Activated B cell treated with CpG ODN at 0.5 μM for 24 hours (primary cell): ENCODE data around the gene NCAM1. TPM values are rescaled to one million over a fixed set of nuclear protein-coding genes. Genes with fewer than 3 reads are reported as not detected.

Experiments used
- ATAC-seq: fragments of 200-7000 bp; cut with Tn5 transposase; one replicate; pipeline ENCODE4 v1.10.0; 2021; ENCODE audit warnings: low read depth, mild to moderate bottlenecking, moderate library complexity
- CTCF ChIA-PET: fragments of 350-600 bp; sonication (Branson Sonifier 250); formaldehyde crosslinking; loops from one replicate; lab custom pipeline; 2021; ENCODE audit warnings: antibody characterized with exemption; lab: Charles Lee
- POLR2A ChIA-PET: fragments of 350-600 bp; sonication (Branson Sonifier 250); formaldehyde crosslinking; loops from one replicate; lab custom pipeline; 2021; ENCODE audit warnings: antibody characterized with exemption; lab: Charles Lee
- DNase-seq: peaks from one replicate; pipeline ENCODE4 v3.0.0; 2022
- H3K27ac Mint-ChIP-seq: one replicate; pipeline ENCODE4 v1.8.0; 2020; ENCODE audit warnings: mixed read lengths
- H3K27me3 Mint-ChIP-seq: one replicate; pipeline ENCODE4 v1.8.0; 2021; ENCODE audit warnings: mixed read lengths
- H3K36me3 Mint-ChIP-seq: one replicate; pipeline ENCODE4 v1.8.0; 2021; ENCODE audit warnings: low read depth, mixed read lengths
- H3K4me1 Mint-ChIP-seq: one replicate; pipeline ENCODE4 v1.8.0; 2021; ENCODE audit warnings: mixed read lengths
- H3K4me3 Mint-ChIP-seq: one replicate; pipeline ENCODE4 v1.8.0; 2020; ENCODE audit warnings: mild to moderate bottlenecking, mixed read lengths
- H3K9me3 Mint-ChIP-seq: one replicate; pipeline ENCODE4 v1.8.0; 2020; ENCODE audit warnings: mixed read lengths
- CTCF ChIP-seq: fragments of 200-600 bp; IDR thresholded peaks from one replicate; pipeline ENCODE4 v1.8.0; 2022; ENCODE audit warnings: antibody characterized with exemption, mild to moderate bottlenecking
- intact Hi-C: fragments of 100-400 bp; cut with micrococcal nuclease; formaldehyde crosslinking; loops from one replicate; pipeline ENCODE4 v1.15.1; 2024
- total RNA-seq: library from RNA; stranded (reverse); gene quantifications from 2 replicates; pipeline ENCODE4 v1.2.3, GENCODE V29; 2022

The NCAM1 gene
- total RNA-seq, 1 donor from 2014 or later = not detected

- TF ChIP-seq CTCF = no peak
- Mint-ChIP-seq H3K27ac (no peak overlapping the region), H3K27me3 (peaks cover 18% of the 10 kb centered on the region), H3K4me3 (no peak overlapping the region), H3K9me3 (no peaks in the 10 kb centered on the region), H3K36me3 (no peaks in the 10 kb centered on the region), H3K4me1 (no peaks in the 10 kb centered on the region)
- intact Hi-C loops = no loop called here
- no peak for ATAC-seq
- CTCF ChIA-PET = no interaction called here
- POLR2A ChIA-PET = no interaction called here
- DNase-seq = no peak
Measured at GRCh38 chr11:113142508-113142907, 181.3 kb downstream of the NCAM1 start.

DNA sequence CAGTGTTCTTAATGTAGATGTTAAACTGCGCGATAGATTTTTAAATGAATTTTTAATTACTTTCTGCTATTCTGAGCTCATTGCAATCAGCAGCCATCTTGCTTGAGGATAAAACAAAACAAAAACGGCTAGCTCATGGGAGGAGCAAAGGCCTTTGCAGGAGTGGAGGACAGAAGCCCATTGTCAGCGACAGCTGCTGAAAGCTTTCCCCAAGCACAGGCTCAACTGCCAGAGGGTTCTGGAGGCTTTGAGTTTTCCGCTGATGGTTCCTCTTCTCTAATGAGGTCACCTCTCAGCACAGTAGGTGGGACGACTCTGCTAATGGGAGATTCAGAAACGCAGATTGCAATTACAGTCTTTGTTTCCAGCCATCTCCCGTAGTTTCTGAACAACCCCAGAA, 186.0 kb downstream of the NCAM1 start:
- Mint-ChIP-seq H3K27me3 (peaks cover 7% of the 10 kb centered on the region), H3K36me3 (no peaks in the 10 kb centered on the region), H3K27ac (no peak overlapping the region), H3K4me1 (no peaks in the 10 kb centered on the region), H3K9me3 (no peaks in the 10 kb centered on the region), H3K4me3 (no peak overlapping the region)
- ATAC-seq (no peak), DNase-seq (no peak)
- ChIA-PET CTCF (no interaction called here), POLR2A (no interaction called here)
- intact Hi-C loops = no loop called here
- no peak for TF ChIP-seq CTCF

DNA sequence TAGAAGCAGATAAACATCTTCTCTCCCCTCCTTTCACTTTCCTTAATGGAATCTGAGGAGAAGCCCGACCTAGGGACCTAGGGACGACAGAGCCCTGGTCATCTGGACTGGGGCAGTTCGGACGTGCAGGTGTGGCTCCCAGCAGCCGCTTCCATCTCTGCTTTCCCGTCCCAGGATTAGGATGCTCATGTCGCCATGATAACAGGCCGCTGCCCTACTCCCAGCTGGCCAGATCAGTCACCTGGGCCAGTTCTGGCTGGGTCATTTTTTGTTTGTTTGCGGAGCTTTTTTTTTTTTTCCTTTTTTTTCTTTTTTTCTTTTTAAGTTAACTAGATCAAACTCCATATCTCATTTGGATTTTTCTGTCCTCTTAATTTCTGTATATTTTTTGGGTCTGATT, 186.9 kb downstream of the NCAM1 start:
- POLR2A ChIA-PET = no interaction called here
- ATAC-seq (no peak), DNase-seq (no peak)
- H3K36me3 Mint-ChIP-seq = no peaks in the 10 kb centered on the region
- no peaks in the 10 kb centered on the region for H3K9me3 Mint-ChIP-seq
- intact Hi-C loops = no loop called here
- CTCF ChIA-PET = no interaction called here
- no peaks in the 10 kb centered on the region for H3K4me1 Mint-ChIP-seq
- H3K4me3 Mint-ChIP-seq = no peak overlapping the region
- H3K27ac Mint-ChIP-seq = no peak overlapping the region
- H3K27me3 Mint-ChIP-seq = peaks cover 1% of the 10 kb centered on the region
- no peak for TF ChIP-seq CTCF

GRCh38 chr11:113148652-113149051, 187.4 kb downstream of the NCAM1 start:
- intact Hi-C loops = no loop called here
- H3K4me3 Mint-ChIP-seq = no peak overlapping the region
- no peak overlapping the region for H3K27ac Mint-ChIP-seq
- peaks cover 1% of the 10 kb centered on the region for H3K27me3 Mint-ChIP-seq
- H3K36me3 Mint-ChIP-seq = no peaks in the 10 kb centered on the region
- POLR2A ChIA-PET = no interaction called here
- H3K4me1 Mint-ChIP-seq = no peaks in the 10 kb centered on the region
- TF ChIP-seq CTCF = no peak
- no peaks in the 10 kb centered on the region for H3K9me3 Mint-ChIP-seq
- no peak for ATAC-seq
- CTCF ChIA-PET = no interaction called here
- DNase-seq = no peak

- ATAC-seq = no peak
- intact Hi-C loops = no loop called here
- no peaks in the 10 kb centered on the region for H3K9me3 Mint-ChIP-seq
- TF ChIP-seq CTCF = no peak
- no peaks in the 10 kb centered on the region for H3K4me1 Mint-ChIP-seq
- ChIA-PET CTCF (no interaction called here), POLR2A (no interaction called here)
- no peak for DNase-seq
- H3K27ac Mint-ChIP-seq = no peak overlapping the region
- no peak overlapping the region for H3K4me3 Mint-ChIP-seq
- H3K36me3 Mint-ChIP-seq = no peaks in the 10 kb centered on the region
- no peaks in the 10 kb centered on the region for H3K27me3 Mint-ChIP-seq
Measured at GRCh38 chr11:113151521-113151920, 190.3 kb downstream of the NCAM1 start.
